ENCODE results near the gene RAET1E.
"Not testable (repeated sequence)": the region's sequence is repeated elsewhere in the genome, so short reads cannot be mapped to it uniquely, and the experiment has no call there.

Gene RAET1E

GRCh38 chr6:149909701-149910470, 12.0 kb upstream of the RAET1E start:
- no peak for DNase-seq (ENCODE audit: low spot score)

- DNase-seq (ENCODE audit: low spot score): not testable (repeated sequence)
Observed at GRCh38 chr6:149908480-149908879, 10.6 kb upstream of the RAET1E start.

- DNase-seq (ENCODE audit: low spot score): no peak
Observed at GRCh38 chr6:149907317-149907716, 9.4 kb upstream of the RAET1E start.

GRCh38 chr6:149906405-149906804, 8.5 kb upstream of the RAET1E start:
- no peak for DNase-seq (ENCODE audit: low spot score)

GRCh38 chr6:149905911-149906371, 8.0 kb upstream of the RAET1E start:
- DNase-seq (ENCODE audit: low spot score): no peak

- no peak for DNase-seq (ENCODE audit: low spot score)
Observed at GRCh38 chr6:149905371-149905910, 7.5 kb upstream of the RAET1E start.

GRCh38 chr6:149904661-149905370, 6.9 kb upstream of the RAET1E start:
- no peak for DNase-seq (ENCODE audit: low spot score)

- DNase-seq (ENCODE audit: low spot score): no peak
Observed at GRCh38 chr6:149903938-149904611, 6.2 kb upstream of the RAET1E start.

- DNase-seq (ENCODE audit: low spot score): no peak
Observed at GRCh38 chr6:149901444-149902140, 3.7 kb upstream of the RAET1E start.

- no peak for DNase-seq (ENCODE audit: low spot score)
Observed at GRCh38 chr6:149900620-149901443, 2.9 kb upstream of the RAET1E start.

- DNase-seq (ENCODE audit: low spot score): no peak
Observed at GRCh38 chr6:149899926-149900619, 2.2 kb upstream of the RAET1E start.

GRCh38 chr6:149899486-149899885, 1.6 kb upstream of the RAET1E start:
- no peak for DNase-seq (ENCODE audit: low spot score)

- no peak for DNase-seq (ENCODE audit: low spot score)
Observed at GRCh38 chr6:149898966-149899365, 1.1 kb upstream of the RAET1E start.

GRCh38 chr6:149897015-149897697, 757 bp downstream of the RAET1E start:
- DNase-seq (ENCODE audit: low spot score): no peak

GRCh38 chr6:149896491-149896890, 1.4 kb downstream of the RAET1E start:
- no peak for DNase-seq (ENCODE audit: low spot score)

GRCh38 chr6:149895833-149896271, 2.1 kb downstream of the RAET1E start:
- peak; percentile 49 for DNase-seq (ENCODE audit: low spot score)

GRCh38 chr6:149895048-149895590, 2.8 kb downstream of the RAET1E start:
- DNase-seq (ENCODE audit: low spot score): no peak

- not testable (repeated sequence) for DNase-seq (ENCODE audit: low spot score)
Observed at GRCh38 chr6:149891864-149892263, 6.0 kb downstream of the RAET1E start.

GRCh38 chr6:149891259-149891658, 6.7 kb downstream of the RAET1E start:
- DNase-seq (ENCODE audit: low spot score): no peak

Measured in hematopoietic multipotent progenitor cell treated with erythropoietin and hydrocortisone succinate and interleukin-3 and kit ligand, for 15 days (in vitro differentiated cells).